HG02852 (cell line): ENCODE measurements around the gene ZNF264.
"Not testable (repeated sequence)": the region's sequence is repeated elsewhere in the genome, so short reads cannot be mapped to it uniquely, and the experiment has no call there.

ENCODE experiments used
- ATAC-seq: cut with Tn5 transposase; IDR thresholded peaks from one replicate; pipeline ENCODE4 v1.9.1; 2021; ENCODE audit warnings: mild to moderate bottlenecking, moderate library complexity; ENCODE audit not compliant: unreplicated experiment

ZNF264 gene

GRCh38 chr19:57191141-57192076, at the start of gene ZNF264:
Gene ZNF264 (plus strand): TSS chr19:57191500. CDS start chr19:57191914, 414 bp downstream.
- ATAC-seq = peak; percentile 96

- no peak for ATAC-seq
Observed at GRCh38 chr19:57141699-57142098, 49.6 kb upstream of the ZNF264 start.

GRCh38 chr19:57152921-57153320, 38.4 kb upstream of the ZNF264 start:
- ATAC-seq = no peak

GRCh38 chr19:57161985-57162539, 29.2 kb upstream of the ZNF264 start:
- no peak for ATAC-seq

GRCh38 chr19:57165846-57166245, 25.5 kb upstream of the ZNF264 start:
- ATAC-seq = no peak

- no peak for ATAC-seq
Observed at GRCh38 chr19:57167385-57167784, 23.9 kb upstream of the ZNF264 start, which contains the start of gene DUXA. Gene DUXA (minus strand): TSS chr19:57167485. CDS start chr19:57167443, 42 bp downstream.

- ATAC-seq = no peak
Observed at GRCh38 chr19:57171551-57172081, 19.7 kb upstream of the ZNF264 start.

- no peak for ATAC-seq
Observed at GRCh38 chr19:57190301-57190700, 999 bp upstream of the ZNF264 start.

- ATAC-seq = peak; percentile 7
Observed at GRCh38 chr19:57192077-57192420, 749 bp downstream of the ZNF264 start.

GRCh38 chr19:57192993-57193392, 1.7 kb downstream of the ZNF264 start:
- no peak for ATAC-seq

- not testable (repeated sequence) for ATAC-seq
Observed at GRCh38 chr19:57197874-57198273, 6.6 kb downstream of the ZNF264 start.

- no peak for ATAC-seq
Observed at GRCh38 chr19:57202160-57202559, 10.9 kb downstream of the ZNF264 start.

- no peak for ATAC-seq
Observed at GRCh38 chr19:57210381-57210780, 19.1 kb downstream of the ZNF264 start.

GRCh38 chr19:57212109-57212508, 20.8 kb downstream of the ZNF264 start:
- ATAC-seq = no peak

- ATAC-seq = no peak
Observed at GRCh38 chr19:57227502-57227901, 36.2 kb downstream of the ZNF264 start.

GRCh38 chr19:57231686-57232085, 40.4 kb downstream of the ZNF264 start:
- ATAC-seq = no peak

- no peak for ATAC-seq
Observed at GRCh38 chr19:57233207-57233606, 41.9 kb downstream of the ZNF264 start.

GRCh38 chr19:57239982-57240310, 48.6 kb downstream of the ZNF264 start:
- ATAC-seq = no peak

GRCh38 chr19:57240311-57241090, 49.2 kb downstream of the ZNF264 start, which contains the start of gene ZNF805:
Gene ZNF805 (plus strand): TSS chr19:57240632. CDS start chr19:57240892, 260 bp downstream.
- ATAC-seq = peak; percentile 93

GRCh38 chr19:57241176-57241575, 49.9 kb downstream of the ZNF264 start:
- no peak for ATAC-seq

GRCh38 chr19:57242821-57243220, 51.5 kb downstream of the ZNF264 start:
- ATAC-seq = no peak
